ENCODE data around the gene CNPY1. TPM values are rescaled to one million over a fixed set of nuclear protein-coding genes. Genes with fewer than 3 reads are reported as not detected.

The CNPY1 gene
- total and polyA plus RNA-seq, 2 experiments from 2014 or later, result not detected

GRCh38 chr7:155584763-155585531 lies 38.6 kb upstream of the CNPY1 start:
- H4K20me1 ChIP-seq (ENCODE audit: insufficient read depth), result no peaks in the 10 kb centered on the region
- H3K27ac ChIP-seq, result no peak overlapping the region
- DNase-seq, result peak; percentile 23
- H3K79me2 ChIP-seq (ENCODE audit: insufficient read depth), result no peaks in the 10 kb centered on the region
- H3K36me3 ChIP-seq (ENCODE audit: low read depth), result no peaks in the 10 kb centered on the region
- H3K9me3 ChIP-seq (ENCODE audit: low read depth), result no peaks in the 10 kb centered on the region
- no peak overlapping the region for H3K9ac ChIP-seq
- WGBS, 2 experiments (ENCODE audit: low coverage in 1 of 2, low lambda C conversion rate in 2 of 2, missing lambda C conversion rate in 2 of 2), result 3 to 5% methylated on average over 17 of the region's 17 CpGs
- H3K9me2 ChIP-seq (ENCODE audit: insufficient read depth), result no peaks in the 10 kb centered on the region
- no peaks in the 10 kb centered on the region for H3K4me1 ChIP-seq (ENCODE audit: insufficient read depth)
- H3K4me3 ChIP-seq, result no peak overlapping the region
- peaks cover 9% of the 10 kb centered on the region for H3K27me3 ChIP-seq (replicated peaks; ENCODE audit: insufficient read depth)
- H3K4me2 ChIP-seq (ENCODE audit: unreplicated experiment), result no peak overlapping the region
- H3F3A ChIP-seq (ENCODE audit: insufficient read depth), result no peaks in the 10 kb centered on the region
- no peak overlapping the region for H2AFZ ChIP-seq
- TF ChIP-seq EZH2 (IDR thresholded peaks at IDR 0.05; ENCODE audit: insufficient read depth, poor library complexity, severe bottlenecking), result no peak
- no peak for TF ChIP-seq EZH2phosphoT487 (IDR thresholded peaks at IDR 0.05; ENCODE audit: insufficient read depth, low read depth)
- in situ Hi-C loops (cut with MboI), result no loop called here

GRCh38 chr7:155584261-155584660 lies 37.9 kb upstream of the CNPY1 start:
- in situ Hi-C loops (cut with MboI), result no loop called here
- no peaks in the 10 kb centered on the region for H3F3A ChIP-seq (ENCODE audit: insufficient read depth)

DNA sequence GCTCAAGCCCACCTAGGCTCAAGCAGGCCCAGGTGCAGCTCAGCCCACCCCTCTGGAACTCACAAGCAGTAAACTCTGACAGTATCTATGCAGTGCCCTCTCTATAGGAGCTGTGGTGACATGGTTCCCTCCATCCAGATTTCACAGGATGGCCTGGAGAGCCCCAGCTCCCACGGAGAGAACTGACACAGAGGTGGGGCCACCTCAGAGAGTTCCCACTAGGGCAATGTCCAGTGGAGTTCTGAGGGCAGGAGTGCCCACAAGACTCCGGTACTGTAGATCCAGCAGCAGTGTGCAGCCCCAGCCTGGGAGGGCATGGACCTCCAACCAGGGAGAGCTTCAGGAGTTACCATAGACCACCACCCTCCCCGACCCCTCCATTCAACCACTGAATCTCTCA lies 37.3 kb upstream of the CNPY1 start:
- H3F3A ChIP-seq (ENCODE audit: insufficient read depth), result no peaks in the 10 kb centered on the region

More at GRCh38 chr7:155584261-155584660, 37.9 kb upstream of the CNPY1 start:
- H3K9me3 ChIP-seq (ENCODE audit: low read depth), result no peaks in the 10 kb centered on the region
- H3K4me1 ChIP-seq (ENCODE audit: insufficient read depth), result no peaks in the 10 kb centered on the region
- no peak overlapping the region for H3K4me3 ChIP-seq
- H4K20me1 ChIP-seq (ENCODE audit: insufficient read depth), result no peaks in the 10 kb centered on the region
- 53 to 54% methylated on average over 7 of the region's 7 CpGs for WGBS, 2 experiments (ENCODE audit: low coverage in 1 of 2, low lambda C conversion rate in 2 of 2, missing lambda C conversion rate in 2 of 2)
- H3K27ac ChIP-seq, result no peak overlapping the region
- H3K9me2 ChIP-seq (ENCODE audit: insufficient read depth), result no peaks in the 10 kb centered on the region
- peaks cover 9% of the 10 kb centered on the region for H3K27me3 ChIP-seq (replicated peaks; ENCODE audit: insufficient read depth)
- no peak for TF ChIP-seq EZH2phosphoT487 (IDR thresholded peaks at IDR 0.05; ENCODE audit: insufficient read depth, low read depth)
- no peak for TF ChIP-seq EZH2 (IDR thresholded peaks at IDR 0.05; ENCODE audit: insufficient read depth, poor library complexity, severe bottlenecking)
- H3K9ac ChIP-seq, result no peak overlapping the region
- no peaks in the 10 kb centered on the region for H3K36me3 ChIP-seq (ENCODE audit: low read depth)
- no peak overlapping the region for H2AFZ ChIP-seq
- DNase-seq, result no peak
- no peak overlapping the region for H3K4me2 ChIP-seq (ENCODE audit: unreplicated experiment)
- no peaks in the 10 kb centered on the region for H3K79me2 ChIP-seq (ENCODE audit: insufficient read depth)

DNA sequence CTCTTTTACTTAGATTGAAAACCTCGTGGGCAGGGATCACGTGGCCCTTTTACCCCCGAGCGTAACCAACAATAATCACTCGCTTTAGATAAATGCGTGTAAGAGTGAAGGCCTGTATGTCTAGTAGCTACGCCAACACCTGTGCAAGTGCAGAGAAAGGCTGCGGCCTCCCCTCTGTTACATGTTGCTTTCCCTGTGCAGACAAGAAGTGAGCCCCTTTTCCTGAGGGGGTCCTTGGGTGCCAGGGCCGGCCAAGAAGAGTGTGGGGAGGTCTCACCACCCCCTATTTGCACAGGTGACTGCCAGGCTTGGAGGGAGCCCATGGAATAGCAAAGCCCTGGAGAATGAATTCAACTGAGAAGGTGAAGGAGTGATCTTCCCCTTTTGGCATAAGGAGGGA lies 35.6 kb upstream of the CNPY1 start:
- no peaks in the 10 kb centered on the region for H3K79me2 ChIP-seq (ENCODE audit: insufficient read depth)
- in situ Hi-C loops (cut with MboI), result no loop called here
- H3K9ac ChIP-seq, result no peak overlapping the region
- no peaks in the 10 kb centered on the region for H3K4me1 ChIP-seq (ENCODE audit: insufficient read depth)
- DNase-seq, result no peak
- H3K36me3 ChIP-seq (ENCODE audit: low read depth), result no peaks in the 10 kb centered on the region
- no peaks in the 10 kb centered on the region for H3K9me3 ChIP-seq (ENCODE audit: low read depth)
- no peak overlapping the region for H2AFZ ChIP-seq
- H3K27me3 ChIP-seq (replicated peaks; ENCODE audit: insufficient read depth), result no peaks in the 10 kb centered on the region; the same call in none of the 2 replicates
- H3F3A ChIP-seq (ENCODE audit: insufficient read depth), result no peaks in the 10 kb centered on the region
- H3K4me2 ChIP-seq (ENCODE audit: unreplicated experiment), result no peak overlapping the region
- H3K4me3 ChIP-seq, result no peak overlapping the region
- no peak overlapping the region for H3K27ac ChIP-seq
- no peaks in the 10 kb centered on the region for H3K9me2 ChIP-seq (ENCODE audit: insufficient read depth)
- no peaks in the 10 kb centered on the region for H4K20me1 ChIP-seq (ENCODE audit: insufficient read depth)
- TF ChIP-seq EZH2phosphoT487 (IDR thresholded peaks at IDR 0.05; ENCODE audit: insufficient read depth, low read depth), result no peak
- no peak for TF ChIP-seq EZH2 (IDR thresholded peaks at IDR 0.05; ENCODE audit: insufficient read depth, poor library complexity, severe bottlenecking)
- WGBS, 2 experiments (ENCODE audit: low coverage in 1 of 2, low lambda C conversion rate in 2 of 2, missing lambda C conversion rate in 2 of 2), result 40 to 43% methylated on average over 9 of the region's 9 CpGs

More for the DNA sequence above, 37.3 kb upstream of the CNPY1 start:
- Histone ChIP-seq H4K20me1 (ENCODE audit: insufficient read depth) (no peaks in the 10 kb centered on the region), H3K79me2 (ENCODE audit: insufficient read depth) (no peaks in the 10 kb centered on the region), H3K27me3 (replicated peaks; ENCODE audit: insufficient read depth) (peaks cover 9% of the 10 kb centered on the region), H3K9me2 (ENCODE audit: insufficient read depth) (no peaks in the 10 kb centered on the region), H3K9me3 (ENCODE audit: low read depth) (no peaks in the 10 kb centered on the region), H3K9ac (no peak overlapping the region), H3K27ac (no peak overlapping the region), H3K4me1 (ENCODE audit: insufficient read depth) (no peaks in the 10 kb centered on the region), H3K36me3 (ENCODE audit: low read depth) (no peaks in the 10 kb centered on the region), H2AFZ (no peak overlapping the region), H3K4me3 (no peak overlapping the region), H3K4me2 (ENCODE audit: unreplicated experiment) (no peak overlapping the region)
- TF ChIP-seq EZH2 (IDR thresholded peaks at IDR 0.05; ENCODE audit: insufficient read depth, poor library complexity, severe bottlenecking), result no peak
- no peak for TF ChIP-seq EZH2phosphoT487 (IDR thresholded peaks at IDR 0.05; ENCODE audit: insufficient read depth, low read depth)
- no peak for DNase-seq
- WGBS, 2 experiments (ENCODE audit: low coverage in 1 of 2, low lambda C conversion rate in 2 of 2, missing lambda C conversion rate in 2 of 2), result 29 to 36% methylated on average over 2 to 3 of the region's 3 CpGs
- in situ Hi-C loops (cut with MboI), result no loop called here
